Measurements from ENCODE around the gene RGS6. TPM values are rescaled to one million over a fixed set of nuclear protein-coding genes. Genes with fewer than 3 reads are reported as not detected.

RGS6 gene
- total and polyA plus RNA-seq, 7 donors: 0.79 to 8.0 (median 1.6) TPM; not detected in 2

- H3K27ac ChIP-seq: no peak overlapping the region
- H3K4me1 ChIP-seq: no peaks in the 10 kb centered on the region
- H3K4me3 ChIP-seq: no peak overlapping the region
- H3K9me3 ChIP-seq: no peaks in the 10 kb centered on the region
- 85 to 97% methylated on average over 1 of the region's 1 CpG for WGBS, 2 donors
- DNase-seq: no peak
- no peaks in the 10 kb centered on the region for H3K36me3 ChIP-seq
- H3K27me3 ChIP-seq: no peaks in the 10 kb centered on the region
- TF ChIP-seq EP300 (IDR thresholded peaks at IDR 0.05): no peak
- TF ChIP-seq POLR2AphosphoS5 (IDR thresholded peaks at IDR 0.05): no peak
- no peak for TF ChIP-seq CTCF (IDR thresholded peaks at IDR 0.05)
- no peak for TF ChIP-seq POLR2A (IDR thresholded peaks at IDR 0.05)
- intact Hi-C loops (cut with DNase I): no loop called here
Measured at GRCh38 chr14:72606879-72607278, 674.6 kb downstream of the RGS6 start.

GRCh38 chr14:72607386-72608130, 675.3 kb downstream of the RGS6 start:
- H3K4me3 ChIP-seq: no peak overlapping the region
- H3K27ac ChIP-seq: no peak overlapping the region
- no peaks in the 10 kb centered on the region for H3K27me3 ChIP-seq
- no peak for TF ChIP-seq CTCF (IDR thresholded peaks at IDR 0.05)
- no peak for TF ChIP-seq POLR2A (IDR thresholded peaks at IDR 0.05)
- no peak for TF ChIP-seq EP300 (IDR thresholded peaks at IDR 0.05)
- TF ChIP-seq POLR2AphosphoS5 (IDR thresholded peaks at IDR 0.05): no peak
- no peaks in the 10 kb centered on the region for H3K4me1 ChIP-seq
- no peaks in the 10 kb centered on the region for H3K36me3 ChIP-seq
- no peaks in the 10 kb centered on the region for H3K9me3 ChIP-seq
- WGBS, 2 donors: 81 to 84% methylated on average over 12 of the region's 12 CpGs
- intact Hi-C loops (cut with DNase I): no loop called here
- DNase-seq: no peak

GRCh38 chr14:72608391-72609204, 676.4 kb downstream of the RGS6 start:
- WGBS, 2 donors: 73 to 82% methylated on average over 8 of the region's 8 CpGs
- no peaks in the 10 kb centered on the region for H3K4me1 ChIP-seq
- no peaks in the 10 kb centered on the region for H3K9me3 ChIP-seq
- H3K4me3 ChIP-seq: no peak overlapping the region
- no peaks in the 10 kb centered on the region for H3K36me3 ChIP-seq
- no peak for DNase-seq
- no peak for TF ChIP-seq CTCF (IDR thresholded peaks at IDR 0.05)
- intact Hi-C loops (cut with DNase I): no loop called here
- H3K27me3 ChIP-seq: no peaks in the 10 kb centered on the region
- H3K27ac ChIP-seq: no peak overlapping the region

- DNase-seq: no peak
- 80 to 86% methylated on average over 12 of the region's 12 CpGs for WGBS, 2 donors
Measured at GRCh38 chr14:72609205-72609916, 677.1 kb downstream of the RGS6 start.

More at GRCh38 chr14:72609205-72609916, 677.1 kb downstream of the RGS6 start:
- no peaks in the 10 kb centered on the region for H3K27me3 ChIP-seq
- H3K27ac ChIP-seq: no peak overlapping the region
- no peak overlapping the region for H3K4me3 ChIP-seq
- intact Hi-C loops (cut with DNase I): no loop called here
- TF ChIP-seq POLR2AphosphoS5 (IDR thresholded peaks at IDR 0.05) (no peak), POLR2A (IDR thresholded peaks at IDR 0.05) (no peak), EP300 (IDR thresholded peaks at IDR 0.05) (no peak), CTCF (IDR thresholded peaks at IDR 0.05) (no peak)
- H3K36me3 ChIP-seq: no peaks in the 10 kb centered on the region
- no peaks in the 10 kb centered on the region for H3K9me3 ChIP-seq
- H3K4me1 ChIP-seq: no peaks in the 10 kb centered on the region
